ENCODE results near the gene FAM43A.

GRCh38 chr3:194713299-194714136 lies 27.8 kb downstream of the FAM43A start:
- TF ChIP-seq CTCF (conservative IDR thresholded peaks at IDR 0.05; ENCODE audit: low read length) (no peak), EZH2phosphoT487 (IDR thresholded peaks at IDR 0.05; ENCODE audit: borderline replicate concordance, low read depth, low read length) (no peak)

Data from OCI-LY7 (cell line).